Measurements from ENCODE around the gene PLEKHM3. TPM values are rescaled to one million over a fixed set of nuclear protein-coding genes. Genes with fewer than 3 reads are reported as not detected.

Gene PLEKHM3
- polyA plus RNA-seq, 2 of the 4 experiments (the other 2 are of a cell fraction), result 2.9 to 6.5 TPM

DNA sequence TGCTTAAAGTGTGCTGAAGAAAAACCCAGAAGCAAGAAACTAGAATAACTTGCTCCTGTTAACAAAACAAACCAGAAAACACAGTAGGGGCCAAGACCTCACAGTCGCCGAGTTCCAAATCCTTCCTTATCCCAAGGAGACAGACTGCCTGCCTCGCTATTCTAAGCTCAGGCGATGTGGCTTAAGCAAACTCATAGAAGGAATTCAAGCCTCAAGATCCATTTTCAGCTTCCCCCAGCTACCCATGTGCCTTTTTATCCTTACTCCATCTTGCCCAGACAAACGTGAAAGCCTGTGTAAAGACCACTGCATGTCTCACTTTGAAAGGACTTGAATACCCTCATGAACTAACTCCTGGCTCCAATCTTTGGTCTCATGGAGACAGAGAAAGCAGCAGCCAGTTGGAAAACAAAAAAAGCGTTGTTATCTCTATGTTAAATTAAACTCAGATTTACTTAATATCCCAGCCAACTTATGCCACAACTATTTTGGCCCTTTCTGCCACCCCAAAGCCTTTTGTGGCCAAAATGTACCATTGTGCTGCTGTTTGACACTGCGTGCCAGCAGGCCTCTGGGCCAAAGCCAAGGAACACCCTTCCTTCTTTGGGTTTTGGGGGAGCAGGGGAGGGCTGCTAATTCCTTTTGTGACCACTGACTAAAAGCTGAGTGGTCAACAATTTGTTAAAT lies 132.5 kb downstream of the PLEKHM3 start:
- WGBS (ENCODE audit: missing lambda C conversion rate), result 81% methylated on average over 7 of the region's 7 CpGs
- Histone ChIP-seq H3K4me3 (no peak overlapping the region), H3K4me1 (peaks cover 6% of the 10 kb centered on the region; the same call in 1 of the 3 replicates), H3K4me2 (no peak overlapping the region), H3K27ac (no peak overlapping the region), H3K9me3 (no peaks in the 10 kb centered on the region)
- FAIRE-seq, result no peak
- DNase-seq (ENCODE audit: low read depth in 1 of 2, low spot score in 1 of 2), result no peak
- ChIA-PET CTCF (interaction anchor here (1.2 kb wide), 1 partner anchor 80 kb away, joined by 3 read pairs; no protein-coding TSS in a partner anchor), POLR2A (no interaction called here)
- ATAC-seq, result no peak
- no peak for TF ChIP-seq FOSB (CRISPR knock-in tag; IDR thresholded peaks at IDR 0.05)
- TF ChIP-seq, protein P1, sequence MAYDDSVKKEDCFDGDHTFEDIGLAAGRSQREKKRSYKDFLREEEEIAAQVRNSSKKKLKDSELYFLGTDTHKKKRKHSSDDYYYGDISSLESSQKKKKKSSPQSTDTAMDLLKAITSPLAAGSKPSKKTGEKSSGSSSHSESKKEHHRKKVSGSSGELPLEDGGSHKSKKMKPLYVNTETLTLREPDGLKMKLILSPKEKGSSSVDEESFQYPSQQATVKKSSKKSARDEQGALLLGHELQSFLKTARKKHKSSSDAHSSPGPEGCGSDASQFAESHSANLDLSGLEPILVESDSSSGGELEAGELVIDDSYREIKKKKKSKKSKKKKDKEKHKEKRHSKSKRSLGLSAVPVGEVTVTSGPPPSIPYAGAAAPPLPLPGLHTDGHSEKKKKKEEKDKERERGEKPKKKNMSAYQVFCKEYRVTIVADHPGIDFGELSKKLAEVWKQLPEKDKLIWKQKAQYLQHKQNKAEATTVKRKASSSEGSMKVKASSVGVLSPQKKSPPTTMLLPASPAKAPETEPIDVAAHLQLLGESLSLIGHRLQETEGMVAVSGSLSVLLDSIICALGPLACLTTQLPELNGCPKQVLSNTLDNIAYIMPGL (CRISPR knock-in tag; IDR thresholded peaks at IDR 0.05; ENCODE audit: borderline replicate concordance), result no peak
- no peak for TF ChIP-seq SMC3 (IDR thresholded peaks at IDR 0.05)
- no peak for TF ChIP-seq EHMT2 (IDR thresholded peaks at IDR 0.05; ENCODE audit: low read depth)
- TF ChIP-seq HDAC2 (IDR thresholded peaks at IDR 0.05), result no peak
- no peak for TF ChIP-seq RNF2 (IDR thresholded peaks at IDR 0.05; ENCODE audit: borderline replicate concordance, low read depth)
- no peak for TF ChIP-seq RCOR1 (IDR thresholded peaks at IDR 0.05; ENCODE audit: low read depth, low read length)
- TF ChIP-seq ESRRA (IDR thresholded peaks at IDR 0.05; ENCODE audit: borderline replicate concordance, low read length), result no peak
- no peak for TF ChIP-seq ZSCAN20 (CRISPR knock-in tag; IDR thresholded peaks at IDR 0.05)
- no peak for TF ChIP-seq HOXA7 (CRISPR knock-in tag; IDR thresholded peaks at IDR 0.05)
- no peak for TF ChIP-seq JUN (IDR thresholded peaks at IDR 0.05)
- TF ChIP-seq, protein P2, sequence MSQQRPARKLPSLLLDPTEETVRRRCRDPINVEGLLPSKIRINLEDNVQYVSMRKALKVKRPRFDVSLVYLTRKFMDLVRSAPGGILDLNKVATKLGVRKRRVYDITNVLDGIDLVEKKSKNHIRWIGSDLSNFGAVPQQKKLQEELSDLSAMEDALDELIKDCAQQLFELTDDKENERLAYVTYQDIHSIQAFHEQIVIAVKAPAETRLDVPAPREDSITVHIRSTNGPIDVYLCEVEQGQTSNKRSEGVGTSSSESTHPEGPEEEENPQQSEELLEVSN (IDR thresholded peaks at IDR 0.05; ENCODE audit: borderline replicate concordance, low read depth), result no peak

DNA sequence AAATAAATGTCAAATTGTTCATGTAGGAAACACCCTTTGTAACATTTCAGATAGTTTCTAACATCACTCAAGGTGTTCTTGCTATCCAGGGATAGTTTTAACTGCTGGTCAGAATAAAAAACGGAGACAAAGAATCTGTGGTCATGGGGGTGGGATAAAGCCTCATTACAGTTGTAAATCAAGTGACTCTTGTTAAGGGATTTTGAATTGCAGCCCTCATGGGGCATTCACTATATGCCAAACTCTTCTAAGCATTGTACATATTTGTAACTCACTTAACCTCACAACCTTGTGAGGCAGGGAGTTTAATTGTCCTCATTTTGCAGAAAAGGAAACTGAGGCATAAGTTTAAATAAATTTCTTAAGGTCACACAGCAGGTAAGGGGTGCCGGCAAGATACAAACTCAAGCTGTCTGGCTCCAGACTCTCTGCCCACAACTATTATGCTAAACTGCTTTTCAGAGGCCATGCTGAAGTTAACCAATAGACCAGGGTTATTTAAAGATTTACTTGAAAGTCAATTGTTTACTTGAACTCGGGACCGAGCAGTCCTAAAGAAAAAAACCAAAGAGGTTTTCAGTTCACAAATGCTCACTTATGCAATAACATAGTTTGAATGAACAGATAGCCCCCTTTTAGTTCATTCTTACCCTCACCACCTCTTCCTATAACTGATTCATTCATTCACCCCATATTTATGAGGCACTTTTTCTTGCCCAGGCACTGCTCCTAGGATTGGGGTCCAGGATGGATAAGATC lies 134.1 kb downstream of the PLEKHM3 start:
- ATAC-seq (no peak), DNase-seq (ENCODE audit: low read depth in 1 of 2, low spot score in 1 of 2) (no peak), FAIRE-seq (no peak)
- Histone ChIP-seq H3K9me3 (no peaks in the 10 kb centered on the region), H3K27ac (no peak overlapping the region), H3K4me3 (no peak overlapping the region), H3K4me1 (no peaks in the 10 kb centered on the region), H3K4me2 (no peak overlapping the region)
- ChIA-PET CTCF (interaction anchor here (1.3 kb wide), 1 partner anchor 10 kb away, joined by 3 read pairs; no protein-coding TSS in a partner anchor), POLR2A (no interaction called here)
- TF ChIP-seq POLR2AphosphoS2 (conservative IDR thresholded peaks at IDR 0.05; ENCODE audit: low read length) (no peak), CHD4 (IDR thresholded peaks at IDR 0.05; ENCODE audit: borderline replicate concordance) (no peak), JUNB (IDR thresholded peaks at IDR 0.05) (no peak), ESRRA (IDR thresholded peaks at IDR 0.05; ENCODE audit: borderline replicate concordance, low read length) (no peak), CHD2 (IDR thresholded peaks at IDR 0.05; ENCODE audit: low read length, partially characterized antibody) (no peak), HEYL (CRISPR knock-in tag; IDR thresholded peaks at IDR 0.05) (no peak), HOXA7 (CRISPR knock-in tag; IDR thresholded peaks at IDR 0.05) (no peak), GATA3 (IDR thresholded peaks at IDR 0.05; ENCODE audit: borderline replicate concordance) (no peak)
- TF ChIP-seq, protein P3, sequence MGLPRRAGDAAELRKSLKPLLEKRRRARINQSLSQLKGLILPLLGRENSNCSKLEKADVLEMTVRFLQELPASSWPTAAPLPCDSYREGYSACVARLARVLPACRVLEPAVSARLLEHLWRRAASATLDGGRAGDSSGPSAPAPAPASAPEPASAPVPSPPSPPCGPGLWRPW (IDR thresholded peaks at IDR 0.05), result no peak
- 81% methylated on average over 4 of the region's 4 CpGs for WGBS (ENCODE audit: missing lambda C conversion rate)

DNA sequence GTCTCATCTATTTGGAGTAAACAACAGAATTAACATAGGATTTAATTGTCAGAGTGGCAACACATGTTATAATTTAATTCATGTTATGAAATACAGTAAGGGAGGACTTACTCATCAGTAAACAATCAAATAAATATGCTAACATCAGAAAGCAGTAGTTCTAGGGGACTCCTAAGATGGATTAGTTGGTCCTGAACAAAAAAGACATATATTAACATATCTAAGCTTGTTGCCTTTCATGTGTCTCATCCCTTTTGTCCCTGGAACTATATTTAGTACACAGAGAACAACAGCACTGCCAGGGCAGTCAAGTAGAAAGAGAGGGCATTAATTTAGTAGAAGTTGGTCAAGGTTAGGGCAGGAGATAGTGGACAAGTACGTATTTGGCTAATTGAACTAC lies 137.8 kb downstream of the PLEKHM3 start:
- Histone ChIP-seq H3K4me1 (no peaks in the 10 kb centered on the region), H3K4me2 (no peak overlapping the region), H3K9me3 (no peaks in the 10 kb centered on the region), H3K27ac (no peak overlapping the region), H3K4me3 (no peak overlapping the region)
- WGBS (ENCODE audit: missing lambda C conversion rate), result 93% methylated on average over 1 of the region's 1 CpG
- FAIRE-seq, result no peak
- ATAC-seq, result no peak
- POLR2A ChIA-PET, result no interaction called here
- no peak for TF ChIP-seq FOSL2 (IDR thresholded peaks at IDR 0.05)
- no peak for TF ChIP-seq FOSL2 (CRISPR knock-in tag; IDR thresholded peaks at IDR 0.05)
- no peak for TF ChIP-seq ZNF302 (CRISPR knock-in tag; IDR thresholded peaks at IDR 0.05)
- no peak for TF ChIP-seq ZFP36 (IDR thresholded peaks at IDR 0.05; ENCODE audit: borderline replicate concordance, partially characterized antibody)
- TF ChIP-seq, protein P4, sequence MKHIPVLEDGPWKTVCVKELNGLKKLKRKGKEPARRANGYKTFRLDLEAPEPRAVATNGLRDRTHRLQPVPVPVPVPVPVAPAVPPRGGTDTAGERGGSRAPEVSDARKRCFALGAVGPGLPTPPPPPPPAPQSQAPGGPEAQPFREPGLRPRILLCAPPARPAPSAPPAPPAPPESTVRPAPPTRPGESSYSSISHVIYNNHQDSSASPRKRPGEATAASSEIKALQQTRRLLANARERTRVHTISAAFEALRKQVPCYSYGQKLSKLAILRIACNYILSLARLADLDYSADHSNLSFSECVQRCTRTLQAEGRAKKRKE (CRISPR knock-in tag; IDR thresholded peaks at IDR 0.05; ENCODE audit: low read depth), result no peak
- no peak for TF ChIP-seq PHF8 (IDR thresholded peaks at IDR 0.05; ENCODE audit: borderline replicate concordance, low read depth)
- TF ChIP-seq FOXS1 (CRISPR knock-in tag; IDR thresholded peaks at IDR 0.05), result no peak
- no peak for TF ChIP-seq EHMT2 (IDR thresholded peaks at IDR 0.05; ENCODE audit: low read depth)
- TF ChIP-seq FOSB (CRISPR knock-in tag; IDR thresholded peaks at IDR 0.05), result no peak
- TF ChIP-seq HOXB13 (CRISPR knock-in tag; IDR thresholded peaks at IDR 0.05; ENCODE audit: low read depth), result no peak
- TF ChIP-seq EP300 (IDR thresholded peaks at IDR 0.05), result no peak
- no peak for TF ChIP-seq RAD21 (conservative IDR thresholded peaks at IDR 0.05 in 1 of 2, IDR thresholded peaks at IDR 0.05 in 1 of 2)
- DNase-seq (ENCODE audit: low read depth in 1 of 2, low spot score in 1 of 2), result no peak
- CTCF ChIA-PET, result interaction anchor here (1.9 kb wide), 1 partner anchor 9 kb away, joined by 7 read pairs; no protein-coding TSS in a partner anchor

All from A549 (cell line).